Raji (cell line): ENCODE measurements around the gene REX1BD.

Experiments
- POLR2A ChIP-seq: IDR thresholded peaks from 2 replicates; pipeline ENCODE4 v1.6.1; 2011; ENCODE audit warnings: low read depth, low read length, control low read depth; ENCODE audit not compliant: insufficient read depth

Gene REX1BD

GRCh38 chr19:18593367-18594095, 4.9 kb downstream of the REX1BD start:
- TF ChIP-seq POLR2A = no peak

- TF ChIP-seq POLR2A = peak; percentile 61
Measured at GRCh38 chr19:18594096-18594823, 5.7 kb downstream of the REX1BD start.

GRCh38 chr19:18594824-18595373, 6.3 kb downstream of the REX1BD start:
- no peak; the same call in 1 of the 2 replicates for TF ChIP-seq POLR2A

GRCh38 chr19:18595475-18595874, 6.9 kb downstream of the REX1BD start:
- TF ChIP-seq POLR2A = no peak

- TF ChIP-seq POLR2A = no peak
Measured at GRCh38 chr19:18596752-18597157, 8.2 kb downstream of the REX1BD start.

GRCh38 chr19:18597809-18598660, 9.4 kb downstream of the REX1BD start:
- no peak for TF ChIP-seq POLR2A

- TF ChIP-seq POLR2A = no peak
Measured at GRCh38 chr19:18599485-18599884, 10.9 kb downstream of the REX1BD start.

- no peak for TF ChIP-seq POLR2A
Measured at GRCh38 chr19:18601875-18602274, 13.3 kb downstream of the REX1BD start.

- no peak for TF ChIP-seq POLR2A
Measured at GRCh38 chr19:18603255-18603957, 14.8 kb downstream of the REX1BD start.

- TF ChIP-seq POLR2A = no peak
Measured at GRCh38 chr19:18603958-18604819, 15.6 kb downstream of the REX1BD start.

GRCh38 chr19:18604820-18605159, 16.2 kb downstream of the REX1BD start:
- TF ChIP-seq POLR2A = no peak

- TF ChIP-seq POLR2A = no peak
Measured at GRCh38 chr19:18605196-18605545, 16.6 kb downstream of the REX1BD start.

GRCh38 chr19:18605546-18606280, 17.1 kb downstream of the REX1BD start:
- TF ChIP-seq POLR2A = no peak
